BJ (cell line): ENCODE results near the gene UFSP2. TPM values are rescaled to one million over a fixed set of nuclear protein-coding genes. Genes with fewer than 3 reads are reported as not detected.
A peak's percentile ranks its signal among the peaks of the same experiment; 100 is the strongest.

ENCODE experiments used
- CTCF ChIA-PET: fragments of 350-600 bp; formaldehyde crosslinking; extraction: SDS; loops from one replicate; lab custom pipeline; 2021; ENCODE audit warnings: antibody characterized with exemption, inconsistent platforms; lab: Yijun Ruan, JAX
- POLR2A ChIA-PET: fragments of 300-600 bp; sonication (Branson Sonifier 250); formaldehyde crosslinking; extraction: SDS; loops from one replicate; lab custom pipeline; 2021; ENCODE audit warnings: antibody characterized with exemption; lab: Charles Lee
- DNase-seq: peaks from one replicate; pipeline ENCODE4 v3.0.0-alpha.2; 2011; ENCODE audit warnings: low read depth
- H3K27me3 ChIP-seq: 2 replicates; pipeline ENCODE4 v1.6.0; 2011; ENCODE audit warnings: low read length; ENCODE audit not compliant: control insufficient read depth, insufficient read depth
- H3K36me3 ChIP-seq: 2 replicates; pipeline ENCODE4 v1.5.1; 2011; ENCODE audit warnings: low read length; ENCODE audit not compliant: control insufficient read depth, insufficient read depth
- H3K4me3 ChIP-seq: 2 replicates; pipeline ENCODE4 v1.5.1; 2011; ENCODE audit warnings: low read depth, mild to moderate bottlenecking, control low read depth, low read length
- polyA plus RNA-seq: library from polyadenylated mRNA; depleted of rRNA; stranded (reverse); fragments of >200 nt; gene quantifications from 2 replicates; pipeline ENCODE4 v1.2.3, GENCODE V29; 2011
- TF ChIP-seq, protein P1 (sequence below): IDR thresholded peaks from 2 replicates; pipeline ENCODE4 v1.5.1; 2011; ENCODE audit warnings: low read depth, mild to moderate bottlenecking, control low read depth, inconsistent platforms, low read length, moderate library complexity; ENCODE audit not compliant: insufficient read depth

The UFSP2 gene
- polyA plus RNA-seq, 1 experiment = 18.8 TPM

- no peak for DNase-seq
- ChIA-PET CTCF (no interaction called here), POLR2A (no interaction called here)
- Histone ChIP-seq H3K36me3 (no peaks in the 10 kb centered on the region), H3K4me3 (no peak overlapping the region), H3K27me3 (no peaks in the 10 kb centered on the region)
- TF ChIP-seq, protein P1, sequence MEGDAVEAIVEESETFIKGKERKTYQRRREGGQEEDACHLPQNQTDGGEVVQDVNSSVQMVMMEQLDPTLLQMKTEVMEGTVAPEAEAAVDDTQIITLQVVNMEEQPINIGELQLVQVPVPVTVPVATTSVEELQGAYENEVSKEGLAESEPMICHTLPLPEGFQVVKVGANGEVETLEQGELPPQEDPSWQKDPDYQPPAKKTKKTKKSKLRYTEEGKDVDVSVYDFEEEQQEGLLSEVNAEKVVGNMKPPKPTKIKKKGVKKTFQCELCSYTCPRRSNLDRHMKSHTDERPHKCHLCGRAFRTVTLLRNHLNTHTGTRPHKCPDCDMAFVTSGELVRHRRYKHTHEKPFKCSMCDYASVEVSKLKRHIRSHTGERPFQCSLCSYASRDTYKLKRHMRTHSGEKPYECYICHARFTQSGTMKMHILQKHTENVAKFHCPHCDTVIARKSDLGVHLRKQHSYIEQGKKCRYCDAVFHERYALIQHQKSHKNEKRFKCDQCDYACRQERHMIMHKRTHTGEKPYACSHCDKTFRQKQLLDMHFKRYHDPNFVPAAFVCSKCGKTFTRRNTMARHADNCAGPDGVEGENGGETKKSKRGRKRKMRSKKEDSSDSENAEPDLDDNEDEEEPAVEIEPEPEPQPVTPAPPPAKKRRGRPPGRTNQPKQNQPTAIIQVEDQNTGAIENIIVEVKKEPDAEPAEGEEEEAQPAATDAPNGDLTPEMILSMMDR = no peak
Observed at GRCh38 chr4:185435466-185435865, 9.7 kb upstream of the UFSP2 start.

- no peak for DNase-seq
- TF ChIP-seq, protein P1 = no peak
- H3K27me3 ChIP-seq = no peaks in the 10 kb centered on the region
- H3K4me3 ChIP-seq = no peak overlapping the region
- CTCF ChIA-PET = no interaction called here
- POLR2A ChIA-PET = no interaction called here
- H3K36me3 ChIP-seq = no peaks in the 10 kb centered on the region
Observed at GRCh38 chr4:185429660-185430059, 3.9 kb upstream of the UFSP2 start.

DNA sequence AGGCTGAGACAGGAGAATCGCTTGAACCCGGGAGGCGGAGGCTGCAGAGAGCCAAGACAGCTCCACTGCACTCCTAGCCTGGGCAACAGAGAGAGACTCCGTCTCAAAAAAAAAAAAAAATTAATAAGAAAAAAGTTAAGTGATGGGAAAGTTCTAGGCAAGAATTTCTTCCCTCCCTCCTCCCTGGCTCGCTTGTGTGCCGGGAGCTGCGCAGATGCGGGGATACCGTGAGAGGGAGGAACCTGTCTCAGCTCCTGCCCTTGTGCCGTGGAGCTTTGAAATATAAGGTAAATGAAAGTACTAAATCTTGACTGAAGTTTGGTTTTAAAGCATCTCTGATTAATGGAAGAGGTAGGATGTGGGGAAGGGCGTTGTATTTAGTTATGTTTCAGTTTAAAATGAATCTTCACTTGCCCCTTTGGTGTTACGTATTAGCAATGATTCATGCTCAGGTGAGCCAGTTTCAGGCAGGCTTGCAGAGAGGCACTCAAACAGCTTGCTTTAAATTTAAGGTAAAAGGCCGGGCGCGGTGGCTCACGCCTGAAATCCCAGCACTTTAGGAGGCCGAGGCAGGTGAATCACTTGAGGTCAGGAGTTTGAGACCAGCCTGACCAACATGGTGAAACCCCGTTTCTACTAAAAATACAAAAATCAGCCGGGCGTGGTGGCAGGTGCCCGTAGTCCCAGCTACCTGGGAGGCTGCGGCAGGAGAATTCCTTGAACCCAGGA, 1.4 kb upstream of the UFSP2 start:
- TF ChIP-seq, protein P1 = no peak
- Histone ChIP-seq H3K36me3 (no peaks in the 10 kb centered on the region), H3K4me3 (no peak overlapping the region), H3K27me3 (no peaks in the 10 kb centered on the region)
- CTCF ChIA-PET = interaction anchor here (1.1 to 2.0 kb wide), 4 partner anchors 10 to 612 kb away, joined by 3 to 4 read pairs (median 3); partner anchors contain the start of gene ANKRD37
- no peak for DNase-seq
- POLR2A ChIA-PET = no interaction called here

- DNase-seq = peak; percentile 11
- peak overlapping the region; percentile 93 for H3K4me3 ChIP-seq
- no peaks in the 10 kb centered on the region for H3K27me3 ChIP-seq
- no peaks in the 10 kb centered on the region for H3K36me3 ChIP-seq
- TF ChIP-seq, protein P1 = no peak
- POLR2A ChIA-PET = interaction anchor here (0.5 to 0.6 kb wide), 2 partner anchors 22 to 700 kb away, joined by 4 to 28 read pairs; no protein-coding TSS in a partner anchor
- CTCF ChIA-PET = interaction anchor here (0.6 to 2.0 kb wide), 6 partner anchors 14 to 634 kb away, joined by 3 to 8 read pairs (median 4); partner anchors contain the start of gene ANKRD37
Observed at GRCh38 chr4:185424905-185425646, 688 bp downstream of the UFSP2 start.
